Measurements from ENCODE around the gene OGG1.

The OGG1 gene

GRCh38 chr3:9718118-9718517 is 31.6 kb upstream of the OGG1 start:
- Mint-ChIP-seq H3K9me3 (no peaks in the 10 kb centered on the region), H3K27me3 (no peaks in the 10 kb centered on the region), H3K4me1 (peaks cover 14% of the 10 kb centered on the region), H3K36me3 (no peaks in the 10 kb centered on the region), H3K27ac (no peak overlapping the region), H3K4me3 (no peak overlapping the region)

GRCh38 chr3:9721015-9721699 is 28.6 kb upstream of the OGG1 start:
- H3K27ac Mint-ChIP-seq = no peak overlapping the region
- no peaks in the 10 kb centered on the region for H3K36me3 Mint-ChIP-seq
- H3K27me3 Mint-ChIP-seq = no peaks in the 10 kb centered on the region
- peaks cover 14% of the 10 kb centered on the region for H3K4me1 Mint-ChIP-seq
- no peak overlapping the region for H3K4me3 Mint-ChIP-seq
- H3K9me3 Mint-ChIP-seq = no peaks in the 10 kb centered on the region

GRCh38 chr3:9721700-9722060 is 28.1 kb upstream of the OGG1 start:
- Mint-ChIP-seq H3K4me3 (no peak overlapping the region), H3K27ac (no peak overlapping the region), H3K9me3 (no peaks in the 10 kb centered on the region), H3K36me3 (no peaks in the 10 kb centered on the region), H3K4me1 (peaks cover 16% of the 10 kb centered on the region), H3K27me3 (no peaks in the 10 kb centered on the region)

GRCh38 chr3:9725775-9726515 is 23.8 kb upstream of the OGG1 start:
- H3K4me1 Mint-ChIP-seq = peaks cover 28% of the 10 kb centered on the region

GRCh38 chr3:9727041-9727595 is 22.6 kb upstream of the OGG1 start:
- Mint-ChIP-seq H3K36me3 (no peaks in the 10 kb centered on the region), H3K9me3 (no peaks in the 10 kb centered on the region), H3K4me3 (peak overlapping the region; percentile 63), H3K4me1 (peaks cover 29% of the 10 kb centered on the region), H3K27me3 (no peaks in the 10 kb centered on the region), H3K27ac (peak overlapping the region; percentile 44)

More at GRCh38 chr3:9725775-9726515, 23.8 kb upstream of the OGG1 start:
- H3K36me3 Mint-ChIP-seq = no peaks in the 10 kb centered on the region
- no peak overlapping the region for H3K4me3 Mint-ChIP-seq
- H3K9me3 Mint-ChIP-seq = no peaks in the 10 kb centered on the region
- H3K27me3 Mint-ChIP-seq = no peaks in the 10 kb centered on the region
- H3K27ac Mint-ChIP-seq = no peak overlapping the region

- Mint-ChIP-seq H3K4me1 (peaks cover 34% of the 10 kb centered on the region), H3K36me3 (no peaks in the 10 kb centered on the region), H3K27ac (peak overlapping the region; percentile 44)
Measured at GRCh38 chr3:9727743-9728142, 22.0 kb upstream of the OGG1 start.

GRCh38 chr3:9729419-9729818 is 20.3 kb upstream of the OGG1 start:
- Mint-ChIP-seq H3K4me3 (no peak overlapping the region), H3K9me3 (no peaks in the 10 kb centered on the region), H3K36me3 (no peaks in the 10 kb centered on the region), H3K27me3 (no peaks in the 10 kb centered on the region), H3K27ac (no peak overlapping the region), H3K4me1 (peaks cover 51% of the 10 kb centered on the region)

More at GRCh38 chr3:9727743-9728142, 22.0 kb upstream of the OGG1 start:
- H3K4me3 Mint-ChIP-seq = peak overlapping the region; percentile 63
- no peaks in the 10 kb centered on the region for H3K9me3 Mint-ChIP-seq
- no peaks in the 10 kb centered on the region for H3K27me3 Mint-ChIP-seq

- Mint-ChIP-seq H3K36me3 (peaks cover 3% of the 10 kb centered on the region), H3K4me3 (peak overlapping the region; percentile 97), H3K9me3 (no peaks in the 10 kb centered on the region), H3K4me1 (peaks cover 64% of the 10 kb centered on the region), H3K27ac (peak overlapping the region; percentile 98), H3K27me3 (no peaks in the 10 kb centered on the region)
Measured at GRCh38 chr3:9730657-9731205, 19.0 kb upstream of the OGG1 start.

GRCh38 chr3:9731206-9732079 is 18.3 kb upstream of the OGG1 start, which contains the start of gene BRPF1:
Gene BRPF1, plus strand, starts transcription at chr3:9731735. Its CDS starts 2,406 bp downstream, at chr3:9734141.
- H3K27me3 Mint-ChIP-seq = no peaks in the 10 kb centered on the region
- H3K36me3 Mint-ChIP-seq = peaks cover 3% of the 10 kb centered on the region
- peak within 1 kb of the TSS; percentile 98 for H3K27ac Mint-ChIP-seq
- peaks cover 69% of the 10 kb centered on the region for H3K4me1 Mint-ChIP-seq
- peak within 1 kb of the TSS; percentile 97 for H3K4me3 Mint-ChIP-seq
- H3K9me3 Mint-ChIP-seq = no peaks in the 10 kb centered on the region

- H3K9me3 Mint-ChIP-seq = no peaks in the 10 kb centered on the region
- peak overlapping the region; percentile 95 for H3K4me3 Mint-ChIP-seq
- peaks cover 69% of the 10 kb centered on the region for H3K4me1 Mint-ChIP-seq
- peak overlapping the region; percentile 98 for H3K27ac Mint-ChIP-seq
- no peaks in the 10 kb centered on the region for H3K27me3 Mint-ChIP-seq
- H3K36me3 Mint-ChIP-seq = peaks cover 3% of the 10 kb centered on the region
Measured at GRCh38 chr3:9732080-9732739, 17.5 kb upstream of the OGG1 start.

- Mint-ChIP-seq H3K4me1 (peaks cover 66% of the 10 kb centered on the region), H3K36me3 (peaks cover 3% of the 10 kb centered on the region), H3K27ac (peak overlapping the region; percentile 98), H3K9me3 (no peaks in the 10 kb centered on the region), H3K27me3 (no peaks in the 10 kb centered on the region), H3K4me3 (peak overlapping the region; percentile 95)
Measured at GRCh38 chr3:9732740-9733115, 17.0 kb upstream of the OGG1 start.

GRCh38 chr3:9736831-9737230 is 12.9 kb upstream of the OGG1 start:
- H3K36me3 Mint-ChIP-seq = peaks cover 13% of the 10 kb centered on the region
- H3K4me3 Mint-ChIP-seq = no peak overlapping the region
- no peaks in the 10 kb centered on the region for H3K9me3 Mint-ChIP-seq
- H3K4me1 Mint-ChIP-seq = peaks cover 56% of the 10 kb centered on the region
- H3K27me3 Mint-ChIP-seq = no peaks in the 10 kb centered on the region
- H3K27ac Mint-ChIP-seq = peak overlapping the region; percentile 26

- H3K4me1 Mint-ChIP-seq = peaks cover 36% of the 10 kb centered on the region
- H3K36me3 Mint-ChIP-seq = peaks cover 13% of the 10 kb centered on the region
- no peaks in the 10 kb centered on the region for H3K27me3 Mint-ChIP-seq
- H3K9me3 Mint-ChIP-seq = no peaks in the 10 kb centered on the region
- no peak overlapping the region for H3K27ac Mint-ChIP-seq
- H3K4me3 Mint-ChIP-seq = no peak overlapping the region
Measured at GRCh38 chr3:9739181-9739580, 10.6 kb upstream of the OGG1 start.

- peaks cover 13% of the 10 kb centered on the region for H3K36me3 Mint-ChIP-seq
- H3K9me3 Mint-ChIP-seq = no peaks in the 10 kb centered on the region
- no peak overlapping the region for H3K4me3 Mint-ChIP-seq
- peaks cover 13% of the 10 kb centered on the region for H3K4me1 Mint-ChIP-seq
- no peak overlapping the region for H3K27ac Mint-ChIP-seq
- no peaks in the 10 kb centered on the region for H3K27me3 Mint-ChIP-seq
Measured at GRCh38 chr3:9742560-9742959, 7.2 kb upstream of the OGG1 start.

- peaks cover 10% of the 10 kb centered on the region for H3K36me3 Mint-ChIP-seq
- H3K4me3 Mint-ChIP-seq = no peak overlapping the region
- no peaks in the 10 kb centered on the region for H3K9me3 Mint-ChIP-seq
- peaks cover 9% of the 10 kb centered on the region for H3K4me1 Mint-ChIP-seq
- no peaks in the 10 kb centered on the region for H3K27me3 Mint-ChIP-seq
- no peak overlapping the region for H3K27ac Mint-ChIP-seq
Measured at GRCh38 chr3:9743548-9743947, 6.2 kb upstream of the OGG1 start.
